Measurements from ENCODE around the gene MICA.
"Not testable (repeated sequence)": the region's sequence is repeated elsewhere in the genome, so short reads cannot be mapped to it uniquely, and the experiment has no call there.

Gene MICA

DNA sequence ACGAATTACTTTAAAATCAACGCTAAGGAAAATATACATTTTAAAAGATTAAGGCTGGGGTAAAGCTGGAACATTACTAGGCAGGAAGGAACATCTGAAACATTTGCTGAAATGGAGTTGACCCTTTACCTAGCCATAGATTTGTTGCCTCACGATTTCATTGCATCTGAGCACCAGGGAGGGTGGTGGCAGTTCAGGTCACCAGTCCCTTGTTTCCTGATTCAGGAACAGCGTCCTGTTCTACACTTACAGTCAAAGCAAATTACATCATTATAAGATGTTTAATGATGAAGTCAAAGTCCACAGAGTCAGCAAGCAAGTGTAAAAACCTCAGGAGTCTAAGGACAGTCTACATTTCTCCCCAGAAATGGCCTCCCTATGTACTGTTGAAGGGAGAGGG lies 9.0 kb upstream of the MICA start:
- Histone ChIP-seq H3K9ac (ENCODE audit: low read depth, low read length) (no peak overlapping the region), H3K4me1 (ENCODE audit: insufficient read depth, low read length) (no peaks in the 10 kb centered on the region), H3K9me3 (ENCODE audit: control insufficient read depth, insufficient read depth, low read length) (no peaks in the 10 kb centered on the region)

DNA sequence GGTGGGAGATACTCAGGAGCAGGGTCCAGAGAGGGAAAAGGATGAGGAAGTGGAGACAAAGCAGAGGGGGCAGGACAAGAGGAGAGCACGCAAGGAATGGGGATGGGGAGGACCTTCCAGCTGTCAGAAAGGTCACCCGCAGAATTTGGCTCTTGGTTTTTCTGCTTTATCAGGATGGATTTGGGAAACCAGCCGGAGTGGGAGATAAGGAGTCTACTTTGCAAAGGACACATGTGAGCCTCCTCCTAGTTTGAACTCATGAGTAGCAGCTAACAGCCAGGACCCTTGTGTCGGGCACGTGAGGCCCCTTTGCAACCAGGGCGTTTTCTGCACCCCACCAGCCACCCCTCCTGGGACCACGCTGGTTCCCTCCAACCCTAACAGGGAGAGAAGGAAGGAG lies 7.6 kb upstream of the MICA start:
- H3K4me1 ChIP-seq (ENCODE audit: insufficient read depth, low read length): no peaks in the 10 kb centered on the region
- no peak overlapping the region for H3K9ac ChIP-seq (ENCODE audit: low read depth, low read length)
- H3K9me3 ChIP-seq (ENCODE audit: control insufficient read depth, insufficient read depth, low read length): no peaks in the 10 kb centered on the region
- H3K36me3 ChIP-seq (ENCODE audit: insufficient read depth, low read length): no peaks in the 10 kb centered on the region

More for the DNA sequence above, 9.0 kb upstream of the MICA start:
- no peaks in the 10 kb centered on the region for H3K36me3 ChIP-seq (ENCODE audit: insufficient read depth, low read length)

GRCh38 chr6:31396422-31397152 lies 6.8 kb upstream of the MICA start:
- H3K9ac ChIP-seq (ENCODE audit: low read depth, low read length): no peak overlapping the region
- peaks cover 2% of the 10 kb centered on the region; the same call in 1 of the 2 replicates for H3K4me1 ChIP-seq (ENCODE audit: insufficient read depth, low read length)
- no peaks in the 10 kb centered on the region for H3K36me3 ChIP-seq (ENCODE audit: insufficient read depth, low read length)
- H3K9me3 ChIP-seq (ENCODE audit: control insufficient read depth, insufficient read depth, low read length): no peaks in the 10 kb centered on the region

DNA sequence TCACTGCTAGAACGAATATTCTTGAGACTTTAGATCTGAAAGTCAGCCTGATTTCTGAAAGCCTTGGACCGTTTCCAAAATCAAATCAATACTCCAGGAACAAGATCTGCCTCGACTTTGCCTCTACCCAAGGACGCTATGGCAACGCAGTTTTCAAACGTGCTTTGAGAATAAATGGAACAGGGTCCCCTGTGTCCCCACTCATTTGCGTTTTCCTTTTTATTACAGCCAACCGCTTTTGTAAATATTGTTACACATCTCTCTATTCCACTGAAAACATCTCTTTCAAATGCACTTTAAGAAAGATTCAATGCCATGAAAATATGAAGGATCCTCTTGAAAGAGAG lies 6.3 kb upstream of the MICA start:
- H3K9ac ChIP-seq (ENCODE audit: low read depth, low read length); H3K9me3 ChIP-seq (ENCODE audit: control insufficient read depth, insufficient read depth, low read length); H3K4me1 ChIP-seq (ENCODE audit: insufficient read depth, low read length): not testable (repeated sequence)

DNA sequence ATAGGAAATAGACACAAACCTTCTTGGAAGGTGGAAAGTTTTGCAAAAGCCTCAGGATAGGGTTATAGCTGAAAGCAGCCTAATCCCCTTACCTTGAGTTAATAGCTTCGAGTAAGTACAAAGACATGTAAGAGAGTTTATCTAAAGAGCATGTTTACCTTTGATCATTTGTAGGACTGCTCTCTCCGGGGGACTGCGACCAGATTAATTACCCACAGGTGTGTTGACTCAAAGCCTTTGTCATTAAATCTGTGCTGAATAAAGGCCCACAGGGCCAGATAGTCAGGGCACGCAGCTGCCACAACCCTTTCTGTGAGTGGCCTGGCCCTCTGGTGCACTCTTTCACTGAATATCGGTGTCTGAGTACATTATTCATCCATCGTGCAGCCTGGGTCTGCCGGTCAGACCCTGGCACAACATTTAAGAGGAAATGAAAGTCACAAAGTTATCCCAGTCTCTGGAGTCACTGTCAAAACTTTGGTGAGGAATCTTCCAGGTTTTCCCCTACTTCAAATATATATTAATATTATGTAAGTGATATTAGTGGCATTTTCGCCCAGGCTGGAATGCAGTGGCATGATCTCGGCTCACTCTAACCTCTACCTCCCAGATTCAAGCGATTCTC lies 5.4 kb upstream of the MICA start:
- Histone ChIP-seq H3K9me3 (ENCODE audit: control insufficient read depth, insufficient read depth, low read length) (no peaks in the 10 kb centered on the region), H3K36me3 (ENCODE audit: insufficient read depth, low read length) (no peaks in the 10 kb centered on the region), H3K4me1 (ENCODE audit: insufficient read depth, low read length) (peaks cover 6% of the 10 kb centered on the region; the same call in 1 of the 2 replicates), H3K9ac (ENCODE audit: low read depth, low read length) (no peak overlapping the region; the same call in 1 of the 2 replicates)

More for the DNA sequence above, 6.3 kb upstream of the MICA start:
- not testable (repeated sequence) for H3K36me3 ChIP-seq (ENCODE audit: insufficient read depth, low read length)

GRCh38 chr6:31399589-31400466 lies 3.6 kb upstream of the MICA start:
- H3K9me3 ChIP-seq (ENCODE audit: control insufficient read depth, insufficient read depth, low read length): no peaks in the 10 kb centered on the region
- no peaks in the 10 kb centered on the region for H3K36me3 ChIP-seq (ENCODE audit: insufficient read depth, low read length)
- H3K4me1 ChIP-seq (ENCODE audit: insufficient read depth, low read length): peaks cover 6% of the 10 kb centered on the region; the same call in 1 of the 2 replicates

DNA sequence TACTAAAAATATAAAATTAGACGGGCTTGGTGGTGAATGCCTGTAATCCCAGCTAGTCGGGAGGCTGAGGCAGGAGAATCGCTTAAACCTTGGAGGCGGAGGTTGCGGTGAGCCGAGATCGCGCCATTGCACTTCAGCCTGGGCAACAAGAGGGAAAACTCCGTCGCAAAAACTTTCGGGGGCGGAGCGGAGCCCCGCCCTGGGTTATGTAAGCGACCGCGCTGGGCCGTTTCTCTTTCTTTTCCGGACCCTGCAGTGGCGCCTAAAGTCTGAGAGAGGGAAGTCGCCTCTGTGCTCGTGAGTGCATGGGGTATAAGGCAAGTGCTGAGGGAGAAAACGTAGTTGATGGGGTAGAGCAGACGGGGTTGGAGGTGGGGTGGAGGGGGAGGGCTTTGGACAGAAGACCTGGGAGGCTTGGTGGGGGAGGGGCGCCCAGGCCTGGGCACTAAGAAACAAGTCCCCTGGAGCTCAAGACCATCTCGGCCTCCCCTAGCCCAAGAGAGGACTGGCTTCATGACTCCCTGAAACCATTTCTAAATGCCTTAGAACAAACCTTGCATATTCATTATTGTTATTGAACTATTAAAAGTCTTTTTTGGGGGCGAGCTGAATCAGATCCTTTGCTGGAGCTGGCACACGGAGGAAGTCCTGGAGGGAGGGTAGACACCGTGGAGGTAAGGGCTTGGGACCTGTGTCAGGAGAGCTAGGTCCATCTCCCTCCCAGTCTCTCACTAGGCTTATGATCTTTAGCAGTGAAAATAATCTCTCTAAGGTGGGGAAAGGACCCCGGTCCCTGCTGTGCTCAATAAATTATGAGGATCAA lies 2.7 kb upstream of the MICA start:
- Histone ChIP-seq H3K36me3 (ENCODE audit: insufficient read depth, low read length) (no peaks in the 10 kb centered on the region), H3K9ac (ENCODE audit: low read depth, low read length) (peak overlapping the region; percentile 87), H3K4me1 (ENCODE audit: insufficient read depth, low read length) (peaks cover 7% of the 10 kb centered on the region), H3K9me3 (ENCODE audit: control insufficient read depth, insufficient read depth, low read length) (no peaks in the 10 kb centered on the region)

More at GRCh38 chr6:31399589-31400466, 3.6 kb upstream of the MICA start:
- peak overlapping the region; percentile 87 for H3K9ac ChIP-seq (ENCODE audit: low read depth, low read length)

DNA sequence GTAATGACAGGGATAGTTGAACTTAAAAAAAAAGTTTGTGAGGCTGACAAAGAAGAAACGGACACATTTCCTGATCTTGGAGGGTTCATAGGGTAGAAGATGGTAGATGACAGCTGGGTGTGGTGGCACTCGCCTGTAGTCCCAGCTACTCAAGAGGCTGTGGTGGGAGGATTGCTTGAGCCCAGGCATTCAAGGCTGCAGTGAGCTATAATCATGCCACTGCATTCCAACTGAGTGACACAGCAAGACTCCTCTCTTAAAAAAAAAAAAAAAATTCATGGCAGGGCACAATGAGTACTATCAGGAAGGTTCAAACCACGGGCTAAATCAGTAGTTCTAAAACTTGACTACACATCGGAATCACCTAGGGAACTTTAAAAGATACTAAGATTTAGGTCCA lies 2.0 kb upstream of the MICA start:
- Histone ChIP-seq H3K9me3 (ENCODE audit: control insufficient read depth, insufficient read depth, low read length) (no peaks in the 10 kb centered on the region), H3K9ac (ENCODE audit: low read depth, low read length) (peak overlapping the region; percentile 87; the same call in 1 of the 2 replicates), H3K36me3 (ENCODE audit: insufficient read depth, low read length) (no peaks in the 10 kb centered on the region), H3K4me1 (ENCODE audit: insufficient read depth, low read length) (peaks cover 11% of the 10 kb centered on the region)

- H3K4me1 ChIP-seq (ENCODE audit: insufficient read depth, low read length): peaks cover 11% of the 10 kb centered on the region
- H3K36me3 ChIP-seq (ENCODE audit: insufficient read depth, low read length): no peaks in the 10 kb centered on the region
- H3K9ac ChIP-seq (ENCODE audit: low read depth, low read length): peak overlapping the region; percentile 81
- H3K9me3 ChIP-seq (ENCODE audit: control insufficient read depth, insufficient read depth, low read length): no peaks in the 10 kb centered on the region
These were observed 792 bp upstream of the MICA start for GRCh38 chr6:31402324-31403282.

- Histone ChIP-seq H3K4me1 (ENCODE audit: insufficient read depth, low read length) (peaks cover 11% of the 10 kb centered on the region), H3K9ac (ENCODE audit: low read depth, low read length) (peak overlapping the region; percentile 81)
- H3K36me3 ChIP-seq (ENCODE audit: insufficient read depth, low read length); H3K9me3 ChIP-seq (ENCODE audit: control insufficient read depth, insufficient read depth, low read length): not testable (repeated sequence)
These were observed 618 bp downstream of the MICA start for GRCh38 chr6:31404061-31404364.

DNA sequence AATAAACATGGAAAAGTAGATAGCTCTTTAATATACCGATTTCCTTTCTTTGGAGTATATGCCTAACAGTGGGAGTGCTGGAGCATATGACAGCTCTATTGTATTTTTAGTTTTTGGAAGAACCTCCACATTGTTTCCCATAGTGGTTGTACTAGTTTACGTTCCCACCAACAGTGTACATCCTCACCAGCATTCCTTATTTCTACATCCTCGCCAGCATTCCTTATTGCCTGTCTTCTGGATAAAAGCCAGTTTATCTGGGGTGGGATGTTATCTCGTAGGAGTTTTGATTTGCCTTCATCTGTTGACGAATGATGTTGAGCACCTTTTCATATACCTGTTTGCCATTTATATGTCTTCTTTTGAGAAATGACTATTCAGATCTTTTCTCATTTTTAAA lies 2.6 kb downstream of the MICA start:
- peaks cover 11% of the 10 kb centered on the region for H3K4me1 ChIP-seq (ENCODE audit: insufficient read depth, low read length)
- no peaks in the 10 kb centered on the region for H3K9me3 ChIP-seq (ENCODE audit: control insufficient read depth, insufficient read depth, low read length)
- H3K36me3 ChIP-seq (ENCODE audit: insufficient read depth, low read length): no peaks in the 10 kb centered on the region
- no peak overlapping the region for H3K9ac ChIP-seq (ENCODE audit: low read depth, low read length)

- H3K4me1 ChIP-seq (ENCODE audit: insufficient read depth, low read length): peaks cover 5% of the 10 kb centered on the region; the same call in 1 of the 2 replicates
- no peaks in the 10 kb centered on the region for H3K36me3 ChIP-seq (ENCODE audit: insufficient read depth, low read length)
- no peaks in the 10 kb centered on the region for H3K9me3 ChIP-seq (ENCODE audit: control insufficient read depth, insufficient read depth, low read length)
- H3K9ac ChIP-seq (ENCODE audit: low read depth, low read length): no peak overlapping the region
These were observed 4.3 kb downstream of the MICA start for GRCh38 chr6:31407699-31408098.

DNA sequence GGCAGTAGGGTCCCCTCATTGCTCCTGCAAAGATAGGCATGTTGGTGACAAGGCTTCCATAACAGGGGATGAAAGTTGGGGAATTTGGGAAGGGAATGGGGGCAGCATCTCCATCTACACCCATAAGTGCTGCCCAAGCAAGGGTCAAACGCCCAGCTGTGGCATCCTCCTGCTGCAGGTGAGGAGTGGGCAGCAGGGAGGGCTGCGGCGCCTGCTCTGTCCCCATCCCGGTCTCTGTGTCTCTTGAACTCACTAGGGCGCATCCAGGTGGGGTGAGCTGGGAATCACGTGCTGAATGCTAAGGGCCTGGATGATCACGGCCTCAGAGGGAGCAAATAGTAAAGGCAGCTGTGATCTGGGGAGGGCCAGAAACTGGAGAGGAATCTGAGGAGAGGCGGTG lies 9.1 kb downstream of the MICA start:
- Histone ChIP-seq H3K9me3 (ENCODE audit: control insufficient read depth, insufficient read depth, low read length) (no peaks in the 10 kb centered on the region), H3K9ac (ENCODE audit: low read depth, low read length) (no peak overlapping the region), H3K36me3 (ENCODE audit: insufficient read depth, low read length) (peaks cover 7% of the 10 kb centered on the region), H3K4me1 (ENCODE audit: insufficient read depth, low read length) (no peaks in the 10 kb centered on the region)
